ENCODE data around the gene CPPED1.

DNA sequence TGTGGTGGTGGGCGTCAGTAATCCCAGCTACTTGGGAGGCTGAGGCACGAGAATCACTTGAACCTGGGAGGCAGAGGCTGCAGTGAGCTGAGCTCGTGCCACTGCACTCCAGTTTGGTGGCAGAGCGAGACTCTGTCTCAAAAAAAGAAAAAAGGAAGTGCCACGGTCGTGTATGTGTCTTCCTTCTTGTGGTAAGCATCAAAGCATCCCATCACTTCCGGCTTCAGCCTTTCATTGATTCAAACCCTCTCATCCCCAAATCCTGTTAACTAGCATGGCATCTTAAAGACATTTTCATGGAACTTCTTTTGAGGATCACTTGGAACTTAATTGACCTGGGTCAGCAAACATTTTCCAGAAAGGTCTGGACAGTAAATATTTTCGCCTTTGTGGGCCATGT lies 126.2 kb downstream of the CPPED1 start:
- no peak for TF ChIP-seq NR2F2 (IDR thresholded peaks at IDR 0.05)
- TF ChIP-seq CTCF (IDR thresholded peaks at IDR 0.05; ENCODE audit: low read depth, low read length, missing input control): no peak
- TF ChIP-seq RAD21 (IDR thresholded peaks at IDR 0.05): no peak
- TF ChIP-seq GABPA (IDR thresholded peaks at IDR 0.05 in 1 of 2, conservative IDR thresholded peaks at IDR 0.05 in 1 of 2): no peak
- no peak for TF ChIP-seq REST (IDR thresholded peaks at IDR 0.05)
- TF ChIP-seq SP1 (IDR thresholded peaks at IDR 0.05): no peak
- no peak for TF ChIP-seq MAX (IDR thresholded peaks at IDR 0.05)
- TF ChIP-seq HNF4G (IDR thresholded peaks at IDR 0.05): no peak
- TF ChIP-seq EGR1 (IDR thresholded peaks at IDR 0.05; ENCODE audit: low read depth in 2 of 2): no peak
